ENCODE measurements around the gene SHE. TPM values are rescaled to one million over a fixed set of nuclear protein-coding genes. Genes with fewer than 3 reads are reported as not detected.

SHE gene
- total RNA-seq, 2 experiments from 2014 or later: not detected

GRCh38 chr1:154465621-154466195, 36.5 kb downstream of the SHE start:
- Histone ChIP-seq H2AFZ (ENCODE audit: low read length) (no peak overlapping the region), H3K27ac (ENCODE audit: low read depth, low read length, poor library complexity, severe bottlenecking) (no peak overlapping the region), H3K79me2 (ENCODE audit: insufficient read depth, low read depth, low read length) (no peaks in the 10 kb centered on the region), H3K4me2 (ENCODE audit: low read length) (no peak overlapping the region), H3K36me3 (ENCODE audit: insufficient read depth, low read length) (no peaks in the 10 kb centered on the region), H3K4me1 (ENCODE audit: insufficient read depth, low read length, poor library complexity, severe bottlenecking) (no peaks in the 10 kb centered on the region), H3K9me3 (ENCODE audit: low read length) (no peaks in the 10 kb centered on the region), H3K9me2 (ENCODE audit: insufficient read depth, low read length) (no peaks in the 10 kb centered on the region), H3K4me3 (ENCODE audit: low read depth, low read length, poor library complexity, severe bottlenecking) (no peak overlapping the region), H4K20me1 (ENCODE audit: insufficient read depth, low read length) (no peaks in the 10 kb centered on the region)
- no peak for DNase-seq (ENCODE audit: low spot score)
- ChIA-PET POLR2A (interaction anchor here (0.6 kb wide), 1 partner anchor 145 kb away, joined by 3 read pairs; no protein-coding TSS in a partner anchor), CTCF (ENCODE audit: unreplicated experiment) (no interaction called here)
- TF ChIP-seq EZH2phosphoT487 (IDR thresholded peaks at IDR 0.05; ENCODE audit: borderline replicate concordance, low read depth, low read length): no peak
- intact Hi-C loops (cut with micrococcal nuclease; ENCODE audit: unreplicated experiment): no loop called here
- BruUV-seq (replicated peaks): no TSS peak

GRCh38 chr1:154463512-154463990, 38.7 kb downstream of the SHE start:
- Histone ChIP-seq H3K27ac (ENCODE audit: low read depth, low read length, poor library complexity, severe bottlenecking) (no peak overlapping the region), H2AFZ (ENCODE audit: low read length) (no peak overlapping the region), H3K4me1 (ENCODE audit: insufficient read depth, low read length, poor library complexity, severe bottlenecking) (no peaks in the 10 kb centered on the region), H3K9me3 (ENCODE audit: low read length) (no peaks in the 10 kb centered on the region), H3K79me2 (ENCODE audit: insufficient read depth, low read depth, low read length) (no peaks in the 10 kb centered on the region), H3K36me3 (ENCODE audit: insufficient read depth, low read length) (no peaks in the 10 kb centered on the region), H4K20me1 (ENCODE audit: insufficient read depth, low read length) (no peaks in the 10 kb centered on the region), H3K4me2 (ENCODE audit: low read length) (no peak overlapping the region), H3K9me2 (ENCODE audit: insufficient read depth, low read length) (no peaks in the 10 kb centered on the region), H3K4me3 (ENCODE audit: low read depth, low read length, poor library complexity, severe bottlenecking) (no peak overlapping the region)
- DNase-seq (ENCODE audit: low spot score): no peak
- CTCF ChIA-PET (ENCODE audit: unreplicated experiment): interaction anchor here (0.6 kb wide), 1 partner anchor 23 kb away, joined by 3 read pairs; no protein-coding TSS in a partner anchor
- TF ChIP-seq CTCF (conservative IDR thresholded peaks at IDR 0.05; ENCODE audit: low read length) (no peak), EZH2phosphoT487 (IDR thresholded peaks at IDR 0.05; ENCODE audit: borderline replicate concordance, low read depth, low read length) (no peak)
- POLR2A ChIA-PET: no interaction called here
- intact Hi-C loops (cut with micrococcal nuclease; ENCODE audit: unreplicated experiment): no loop called here
- BruUV-seq (replicated peaks): no TSS peak

- DNase-seq (ENCODE audit: low spot score): no peak
- Histone ChIP-seq H2AFZ (ENCODE audit: low read length) (no peak overlapping the region), H3K9me2 (ENCODE audit: insufficient read depth, low read length) (no peaks in the 10 kb centered on the region), H3K27ac (ENCODE audit: low read depth, low read length, poor library complexity, severe bottlenecking) (no peak overlapping the region), H3K4me3 (ENCODE audit: low read depth, low read length, poor library complexity, severe bottlenecking) (no peak overlapping the region), H3K4me1 (ENCODE audit: insufficient read depth, low read length, poor library complexity, severe bottlenecking) (no peaks in the 10 kb centered on the region), H3K9me3 (ENCODE audit: low read length) (no peaks in the 10 kb centered on the region), H3K4me2 (ENCODE audit: low read length) (no peak overlapping the region), H3K36me3 (ENCODE audit: insufficient read depth, low read length) (no peaks in the 10 kb centered on the region), H4K20me1 (ENCODE audit: insufficient read depth, low read length) (no peaks in the 10 kb centered on the region), H3K79me2 (ENCODE audit: insufficient read depth, low read depth, low read length) (no peaks in the 10 kb centered on the region)
- TF ChIP-seq CTCF (conservative IDR thresholded peaks at IDR 0.05; ENCODE audit: low read length): no peak
- no peak for TF ChIP-seq EZH2phosphoT487 (IDR thresholded peaks at IDR 0.05; ENCODE audit: borderline replicate concordance, low read depth, low read length)
- CTCF ChIA-PET (ENCODE audit: unreplicated experiment): no interaction called here
- POLR2A ChIA-PET: no interaction called here
- intact Hi-C loops (cut with micrococcal nuclease; ENCODE audit: unreplicated experiment): no loop called here
- no TSS peak for BruUV-seq (replicated peaks)
These were observed 41.4 kb downstream of the SHE start for GRCh38 chr1:154460695-154461260.

Data from OCI-LY7 (cell line).